Stomach (tissue), 4 donors: ENCODE data around the gene C22orf31.

Experiments used
- POLR2A ChIP-seq, 4 donors: fragments of 450-650 bp; IDR thresholded peaks; one replicate each; pipeline ENCODE4 v1.6.1; 2016; ENCODE audit warnings: antibody characterized with exemption in 4 of 4, control low read depth in 2 of 4, mild to moderate bottlenecking in 1 of 4, moderate library complexity in 1 of 4
- TF ChIP-seq, protein P1 (sequence below), 7 experiments: fragments of 450-650 bp in 4 of 7; fragments of 200-600 bp in 3 of 7; sonication (generic) in 3 of 7; IDR thresholded peaks; one replicate each; pipeline ENCODE4 v1.5.1; 2016 to 2019; ENCODE audit warnings: antibody characterized with exemption in 7 of 7, control low read depth in 2 of 7, mild to moderate bottlenecking in 1 of 7

DNA sequence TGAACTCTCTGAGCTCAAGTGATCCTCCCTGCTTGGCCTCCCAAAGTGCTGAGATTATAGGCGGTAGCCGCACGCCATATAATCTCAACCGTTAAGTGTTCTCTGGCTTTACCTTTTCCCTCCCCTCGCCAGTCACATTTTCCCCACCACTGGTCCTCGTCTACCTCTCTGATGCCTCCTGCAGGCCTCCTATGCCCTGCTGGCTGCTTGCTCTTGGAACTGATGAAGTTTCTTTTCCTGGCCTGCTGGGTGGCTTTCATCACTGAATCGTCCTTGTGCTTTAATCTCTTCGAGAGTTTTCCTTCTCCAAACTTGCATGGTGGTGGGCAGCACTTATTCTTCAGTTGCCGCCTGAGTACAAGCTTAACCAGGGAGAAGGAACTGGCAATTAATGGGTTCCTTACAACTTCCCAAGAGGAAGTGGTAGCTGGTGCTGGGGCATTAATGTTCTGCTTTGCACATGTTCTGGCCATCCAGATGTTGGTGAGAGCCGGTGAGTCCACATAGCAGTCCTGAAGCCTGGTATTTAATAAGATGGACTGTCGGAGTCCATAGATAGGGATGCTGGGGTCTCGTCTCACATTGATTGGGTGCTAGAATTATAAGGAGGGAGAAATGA is 1.3 kb downstream of the C22orf31 start:
- TF ChIP-seq, protein P1, sequence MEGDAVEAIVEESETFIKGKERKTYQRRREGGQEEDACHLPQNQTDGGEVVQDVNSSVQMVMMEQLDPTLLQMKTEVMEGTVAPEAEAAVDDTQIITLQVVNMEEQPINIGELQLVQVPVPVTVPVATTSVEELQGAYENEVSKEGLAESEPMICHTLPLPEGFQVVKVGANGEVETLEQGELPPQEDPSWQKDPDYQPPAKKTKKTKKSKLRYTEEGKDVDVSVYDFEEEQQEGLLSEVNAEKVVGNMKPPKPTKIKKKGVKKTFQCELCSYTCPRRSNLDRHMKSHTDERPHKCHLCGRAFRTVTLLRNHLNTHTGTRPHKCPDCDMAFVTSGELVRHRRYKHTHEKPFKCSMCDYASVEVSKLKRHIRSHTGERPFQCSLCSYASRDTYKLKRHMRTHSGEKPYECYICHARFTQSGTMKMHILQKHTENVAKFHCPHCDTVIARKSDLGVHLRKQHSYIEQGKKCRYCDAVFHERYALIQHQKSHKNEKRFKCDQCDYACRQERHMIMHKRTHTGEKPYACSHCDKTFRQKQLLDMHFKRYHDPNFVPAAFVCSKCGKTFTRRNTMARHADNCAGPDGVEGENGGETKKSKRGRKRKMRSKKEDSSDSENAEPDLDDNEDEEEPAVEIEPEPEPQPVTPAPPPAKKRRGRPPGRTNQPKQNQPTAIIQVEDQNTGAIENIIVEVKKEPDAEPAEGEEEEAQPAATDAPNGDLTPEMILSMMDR (IDR thresholded peaks at IDR 0.05) = no peak
- TF ChIP-seq POLR2A (IDR thresholded peaks at IDR 0.05) = no peak
